HG03060 (cell line): ENCODE results near the gene HEXB.

Experiments used
- ATAC-seq: cut with Tn5 transposase; IDR thresholded peaks from one replicate; pipeline ENCODE4 v1.9.1; 2021; ENCODE audit warnings: low read depth, moderate number of reproducible peaks; ENCODE audit not compliant: unreplicated experiment

Gene HEXB

DNA sequence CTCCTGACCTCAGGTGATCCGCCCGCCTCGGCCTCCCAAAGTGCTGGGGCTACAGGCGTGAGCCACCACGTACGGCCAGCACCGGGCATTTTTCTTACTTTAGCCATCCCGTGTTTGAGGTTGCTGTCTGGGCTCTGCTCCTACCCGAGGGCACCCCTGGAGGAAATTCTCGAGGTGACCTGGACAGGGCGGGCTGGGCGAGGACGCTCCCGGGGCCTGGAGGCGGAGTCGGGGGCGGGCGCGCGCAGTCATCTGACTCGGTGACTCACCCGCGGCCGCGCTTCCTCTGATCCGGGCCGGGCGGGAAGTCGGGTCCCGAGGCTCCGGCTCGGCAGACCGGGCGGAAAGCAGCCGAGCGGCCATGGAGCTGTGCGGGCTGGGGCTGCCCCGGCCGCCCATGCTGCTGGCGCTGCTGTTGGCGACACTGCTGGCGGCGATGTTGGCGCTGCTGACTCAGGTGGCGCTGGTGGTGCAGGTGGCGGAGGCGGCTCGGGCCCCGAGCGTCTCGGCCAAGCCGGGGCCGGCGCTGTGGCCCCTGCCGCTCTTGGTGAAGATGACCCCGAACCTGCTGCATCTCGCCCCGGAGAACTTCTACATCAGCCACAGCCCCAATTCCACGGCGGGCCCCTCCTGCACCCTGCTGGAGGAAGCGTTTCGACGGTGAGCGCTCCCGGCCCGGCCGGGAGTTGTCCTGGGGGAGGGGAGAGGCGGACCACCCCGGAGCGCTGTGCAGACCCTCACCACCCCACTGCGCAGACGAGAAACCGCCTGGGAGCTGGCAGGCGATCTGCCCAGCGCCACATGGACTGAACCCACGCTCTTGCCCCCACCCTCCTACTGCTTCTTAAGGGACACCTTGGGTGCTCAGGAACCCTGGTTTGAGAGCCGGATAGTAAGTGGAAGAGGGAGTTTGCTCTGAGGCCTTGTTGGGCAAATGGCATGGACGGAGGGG is at the start of gene HEXB:
Gene HEXB, plus strand, starts transcription at position 334 of the 952 bp plus-strand sequence. Its CDS starts 28 bp downstream, at position 362.
- ATAC-seq, result peak; percentile 44

DNA sequence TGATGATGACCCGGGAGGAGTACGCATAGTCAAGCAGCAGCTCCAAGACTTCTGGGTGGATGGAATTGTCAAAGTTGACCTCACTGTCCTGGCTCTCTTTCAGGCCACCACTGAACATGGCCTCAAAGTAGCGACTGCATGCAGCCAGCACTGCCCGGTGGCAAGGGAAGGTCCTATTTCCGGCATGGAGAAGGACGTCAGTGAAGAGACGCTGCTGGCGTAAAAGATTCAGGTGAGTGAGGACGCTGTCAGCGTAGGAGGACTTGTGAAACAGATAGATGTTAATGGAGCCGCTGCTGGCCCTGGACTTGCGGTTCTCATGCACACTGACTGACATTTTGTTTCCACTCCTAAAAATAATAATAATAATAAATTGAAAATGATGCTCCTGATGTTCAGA is 48.9 kb upstream of the HEXB start:
- no peak for ATAC-seq

- no peak for ATAC-seq
These were observed 48.5 kb upstream of the HEXB start for GRCh38 chr5:74636552-74636951.

DNA sequence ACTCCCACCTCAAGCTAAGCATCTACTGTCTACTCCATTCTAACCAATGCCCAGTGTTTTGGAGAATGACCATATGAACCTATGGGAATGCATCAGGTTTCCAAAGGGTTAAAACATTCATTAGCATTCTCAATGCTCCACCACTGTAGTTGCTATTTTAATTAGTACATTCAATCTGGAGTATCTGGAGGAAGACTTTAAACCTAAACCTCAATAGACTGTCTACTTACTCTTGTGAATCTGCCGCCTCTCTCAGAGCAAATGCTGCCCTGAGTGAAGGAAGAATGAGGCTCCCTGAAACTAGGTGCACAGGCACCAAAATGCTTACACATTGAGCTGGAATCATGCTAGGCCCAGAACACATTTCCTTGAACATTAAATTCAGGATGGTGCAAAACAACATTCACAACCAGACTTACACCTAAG is 46.5 kb upstream of the HEXB start:
- ATAC-seq, result no peak

- ATAC-seq, result peak; percentile 52
These were observed 45.8 kb upstream of the HEXB start for GRCh38 chr5:74638970-74639806.

DNA sequence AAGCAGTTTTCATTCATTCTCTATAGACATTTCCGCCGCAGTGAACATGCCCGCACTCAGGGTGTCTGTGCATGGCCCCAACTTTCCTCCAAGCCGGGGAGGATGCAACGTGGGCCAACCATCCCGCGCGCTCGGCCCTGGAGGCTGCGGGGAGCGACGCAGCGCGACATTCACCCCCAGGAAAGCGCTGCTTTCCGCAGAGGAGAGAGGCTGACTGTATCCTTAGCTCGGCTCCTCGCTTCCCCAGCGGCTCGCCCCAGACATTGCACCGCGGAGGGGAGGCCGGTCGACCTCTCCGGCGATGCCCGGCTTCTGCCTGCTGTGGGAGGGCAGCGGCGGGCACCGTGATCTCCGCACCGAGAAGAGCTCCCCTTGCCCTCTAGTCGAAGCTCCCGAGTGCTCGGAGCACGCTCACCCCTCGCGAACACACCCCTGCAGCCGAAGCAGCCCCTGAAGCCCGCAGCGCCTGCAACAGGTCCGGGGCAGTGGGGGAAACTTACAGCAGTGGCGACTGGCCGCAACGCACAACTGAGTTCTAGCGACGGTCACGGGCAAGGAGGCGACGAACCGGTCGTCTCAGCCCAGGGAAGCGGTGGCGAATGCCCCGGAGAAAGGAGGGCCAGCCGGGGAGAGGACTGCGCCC is 45.1 kb upstream of the HEXB start:
- ATAC-seq, result no peak

GRCh38 chr5:74640450-74640953 is 44.5 kb upstream of the HEXB start, which contains the start of gene ENC1:
Gene ENC1 (minus strand): TSS chr5:74640728. CDS start chr5:74636485, 4,243 bp downstream.
- no peak for ATAC-seq

GRCh38 chr5:74640954-74641734 is 43.9 kb upstream of the HEXB start:
- ATAC-seq, result no peak

- no peak for ATAC-seq
These were observed 43.1 kb upstream of the HEXB start for GRCh38 chr5:74641735-74642542.

- ATAC-seq, result no peak
These were observed 42.5 kb upstream of the HEXB start for GRCh38 chr5:74642543-74642863.

GRCh38 chr5:74643111-74643562 is 41.9 kb upstream of the HEXB start:
- ATAC-seq, result no peak

- no peak for ATAC-seq
These were observed 37.9 kb upstream of the HEXB start for GRCh38 chr5:74647096-74647495.

DNA sequence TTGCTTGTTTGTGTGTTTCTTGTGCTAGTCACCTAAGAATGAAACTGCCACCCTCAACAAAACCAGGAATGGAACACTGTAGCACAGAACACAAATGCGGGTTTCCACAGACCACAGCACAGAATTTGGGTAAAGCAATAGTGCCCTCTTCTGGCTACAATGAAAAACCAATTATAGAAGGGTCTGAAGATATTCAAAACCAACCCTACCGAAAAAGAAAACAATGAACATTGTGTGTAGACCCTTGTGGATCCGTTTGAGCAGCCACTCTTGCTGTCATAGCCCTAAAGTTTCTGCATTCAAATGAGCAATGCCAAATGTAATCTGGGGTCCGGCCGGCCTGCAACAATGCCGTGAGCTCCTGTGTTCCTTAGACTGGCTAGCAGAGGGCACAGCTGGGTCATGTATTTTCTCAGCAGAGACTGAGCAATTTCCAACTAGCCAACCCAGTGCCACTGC is 36.2 kb upstream of the HEXB start:
- ATAC-seq, result no peak

DNA sequence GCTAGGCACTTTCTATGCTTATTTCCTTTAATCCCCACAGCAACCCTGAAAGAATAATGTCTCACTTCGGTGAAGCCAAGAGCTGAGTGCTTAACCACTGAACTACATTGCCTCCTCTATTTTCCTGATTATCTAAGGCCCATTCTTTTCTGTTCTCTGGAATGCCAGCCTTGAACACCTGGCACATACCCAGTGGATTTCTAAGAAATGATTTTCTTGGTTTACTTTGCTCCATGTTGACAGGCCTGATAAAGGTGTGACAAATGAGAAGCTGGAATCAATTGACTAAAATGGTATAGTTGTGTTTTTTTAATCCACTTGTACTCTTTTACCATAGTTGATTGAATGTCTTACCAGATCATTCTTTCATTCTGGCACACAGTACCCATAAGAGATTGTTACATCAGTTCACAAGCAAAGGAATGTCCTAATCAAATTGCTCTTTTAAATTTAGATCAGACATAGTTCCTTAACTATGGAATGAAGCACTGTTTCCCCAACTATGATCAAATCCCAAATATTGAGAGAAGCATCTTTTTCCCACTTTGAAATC is 35.5 kb upstream of the HEXB start:
- ATAC-seq, result no peak

GRCh38 chr5:74651710-74652109 is 33.3 kb upstream of the HEXB start:
- ATAC-seq, result no peak

DNA sequence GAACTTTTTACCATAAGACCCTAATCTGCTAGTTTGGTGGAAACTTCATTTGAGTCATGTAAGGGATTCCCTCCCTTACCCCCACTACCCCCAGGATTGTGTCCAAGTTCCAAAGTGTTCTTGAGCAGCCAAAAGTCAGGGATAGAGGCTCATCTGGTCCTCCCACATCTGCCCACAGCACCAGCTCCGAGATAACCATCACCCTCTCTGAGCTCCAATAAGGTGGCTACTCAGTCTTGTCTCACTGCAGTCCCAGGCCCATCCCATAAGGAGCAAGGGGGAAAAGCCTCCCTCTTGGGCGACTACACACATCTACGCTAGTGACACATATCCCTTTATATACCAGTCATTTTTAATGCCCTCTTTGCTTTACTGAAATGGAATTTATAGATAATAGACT is 32.5 kb upstream of the HEXB start:
- no peak for ATAC-seq

DNA sequence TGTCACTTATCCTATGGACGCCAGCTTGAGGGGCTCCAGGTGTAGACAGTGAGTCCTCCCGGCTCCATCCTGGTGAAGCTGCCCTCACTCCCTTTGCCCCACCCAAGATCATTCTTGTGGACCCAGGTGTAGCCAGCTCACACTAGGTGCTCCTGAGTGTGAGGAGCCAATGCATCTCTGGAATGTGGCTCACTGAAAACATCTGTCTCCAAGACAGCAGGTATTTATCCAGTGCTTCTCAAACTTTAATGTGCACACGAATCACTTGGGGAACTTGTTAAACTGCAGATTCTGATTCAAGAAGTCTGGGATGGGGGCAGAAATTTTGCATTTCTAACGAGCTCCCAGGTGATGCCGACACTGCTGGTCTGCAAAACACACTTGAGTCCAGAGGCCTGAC is 31.0 kb upstream of the HEXB start:
- no peak for ATAC-seq

- no peak for ATAC-seq
These were observed 29.8 kb upstream of the HEXB start for GRCh38 chr5:74655206-74655605.

DNA sequence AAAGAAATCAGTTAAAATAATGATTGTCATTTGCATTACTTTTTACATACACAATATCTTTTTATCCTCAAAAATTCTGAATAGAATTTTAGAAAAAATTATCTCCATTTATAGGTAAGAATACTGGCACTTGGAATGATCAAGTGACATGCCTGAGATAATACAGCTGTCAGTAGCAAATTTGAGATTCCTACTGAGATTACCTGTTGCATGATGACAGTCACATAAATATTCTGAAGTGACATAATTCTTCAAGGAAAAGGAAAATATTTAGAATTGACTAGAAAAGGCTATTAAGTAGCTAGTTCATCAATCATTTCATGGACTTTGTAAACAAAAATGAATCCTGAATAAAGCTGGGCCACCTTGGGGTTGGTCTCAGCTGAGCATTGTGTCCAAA is 29.3 kb upstream of the HEXB start:
- no peak for ATAC-seq
